Panc1 (cell line): ENCODE data around the gene SIGLEC9. TPM values are rescaled to one million over a fixed set of nuclear protein-coding genes. Genes with fewer than 3 reads are reported as not detected.
A peak's percentile ranks its signal among the peaks of the same experiment; 100 is the strongest.

Experiments used
- ATAC-seq: fragments of 200-7000 bp; cut with Tn5 transposase; 2 replicates; pipeline ENCODE4 v1.9.1; 2020; ENCODE audit warnings: mild to moderate bottlenecking, moderate library complexity
- BruUV-seq: library from RNA; stranded (reverse); fragments of 400-500 nt; replicated peaks from 2 replicates; lab custom pipeline; 2021; lab: Mats Ljungman, UMichigan
- CTCF ChIA-PET: fragments of 300-600 bp; sonication (Branson Sonifier 250); formaldehyde crosslinking; loops from one replicate; lab custom pipeline; 2022; ENCODE audit warnings: antibody characterized with exemption; lab: Charles Lee
- POLR2A ChIA-PET: fragments of 300-600 bp; sonication (Branson Sonifier 250); formaldehyde crosslinking; loops from one replicate; lab custom pipeline; 2022; ENCODE audit warnings: antibody characterized with exemption; lab: Charles Lee
- DNase-seq: peaks from one replicate; pipeline ENCODE4 v3.0.0-alpha.2; 2010; ENCODE audit warnings: low read depth, low spot score
- H3K27ac ChIP-seq: 2 replicates; pipeline ENCODE4 v1.5.1; 2011; ENCODE audit warnings: mild to moderate bottlenecking, low read length, inconsistent platforms
- H3K27me3 ChIP-seq: fragments of 200-500 bp; sonication (Bioruptor generic); 2 replicates; pipeline ENCODE4 v1.6.0; 2014; ENCODE audit warnings: low read length, inconsistent platforms; ENCODE audit not compliant: control insufficient read depth, insufficient read depth
- H3K36me3 ChIP-seq: fragments of 200-500 bp; sonication (Bioruptor generic); 2 replicates; pipeline ENCODE4 v1.5.1; 2014; ENCODE audit warnings: inconsistent platforms, mild to moderate bottlenecking, low read length, moderate library complexity; ENCODE audit not compliant: control insufficient read depth, insufficient read depth
- H3K4me1 ChIP-seq: 2 replicates; pipeline ENCODE4 v1.5.1; 2011; ENCODE audit warnings: inconsistent platforms, mild to moderate bottlenecking, low read length, moderate library complexity; ENCODE audit not compliant: control insufficient read depth, insufficient read depth
- H3K4me3 ChIP-seq, 2 experiments: 2 replicates each; pipeline ENCODE4 v1.5.1; 2011 to 2012; ENCODE audit warnings: low read depth in 2 of 2, low read length in 2 of 2, mild to moderate bottlenecking in 2 of 2, inconsistent platforms in 1 of 2, moderate library complexity in 1 of 2
- H3K9me3 ChIP-seq: fragments of 200-500 bp; sonication (Bioruptor generic); 2 replicates; pipeline ENCODE4 v1.5.1; 2014; ENCODE audit warnings: low read depth, mild to moderate bottlenecking, inconsistent platforms, low read length, moderate library complexity; ENCODE audit not compliant: control insufficient read depth, insufficient read depth
- POLR2AphosphoS5 ChIP-seq: IDR thresholded peaks from 2 replicates; pipeline ENCODE4 v1.6.1; 2012; ENCODE audit warnings: mild to moderate bottlenecking, low read depth, low read length, moderate library complexity
- SIN3A ChIP-seq: IDR thresholded peaks from 2 replicates; pipeline ENCODE4 v1.6.1; 2012; ENCODE audit warnings: low read depth, mild to moderate bottlenecking, low read length, moderate library complexity, borderline replicate concordance; ENCODE audit not compliant: insufficient read depth
- TCF7L2 ChIP-seq: IDR thresholded peaks from 2 replicates; pipeline ENCODE4 v1.6.1; 2011; ENCODE audit warnings: mild to moderate bottlenecking, low read depth, low read length, inconsistent platforms
- in situ Hi-C: cut with HindIII; loops from 2 replicates; pipeline ENCODE4 v1.10.0; 2016; ENCODE audit warnings: low sequenced_read_pairs, low pct_unique_long_range_greater_than_20kb
- intact Hi-C: fragments of 100-400 bp; cut with micrococcal nuclease; formaldehyde crosslinking; loops from one replicate; pipeline ENCODE4 v1.10.0; 2022; ENCODE audit not compliant: unreplicated experiment
- total RNA-seq: library from RNA; stranded (reverse); gene quantifications from one replicate; pipeline ENCODE4 v1.2.1, GENCODE V29; 2021; ENCODE audit not compliant: unreplicated experiment
- TF ChIP-seq, protein P1 (sequence below): fragments of 450-650 bp; IDR thresholded peaks from 2 replicates; pipeline ENCODE4 v1.5.1; 2017; ENCODE audit warnings: mild to moderate bottlenecking
- TF ChIP-seq, protein P2 (sequence below), 2 experiments: IDR thresholded peaks; 2 replicates each; pipeline ENCODE4 v1.6.1; 2011 to 2012; ENCODE audit warnings: low read depth in 2 of 2, control low read depth in 1 of 2, low read length in 1 of 2, mild to moderate bottlenecking in 1 of 2, moderate library complexity in 1 of 2; ENCODE audit not compliant: insufficient read depth in 1 of 2

The SIGLEC9 gene
- total RNA-seq, 1 experiment from 2014 or later, result not detected

DNA sequence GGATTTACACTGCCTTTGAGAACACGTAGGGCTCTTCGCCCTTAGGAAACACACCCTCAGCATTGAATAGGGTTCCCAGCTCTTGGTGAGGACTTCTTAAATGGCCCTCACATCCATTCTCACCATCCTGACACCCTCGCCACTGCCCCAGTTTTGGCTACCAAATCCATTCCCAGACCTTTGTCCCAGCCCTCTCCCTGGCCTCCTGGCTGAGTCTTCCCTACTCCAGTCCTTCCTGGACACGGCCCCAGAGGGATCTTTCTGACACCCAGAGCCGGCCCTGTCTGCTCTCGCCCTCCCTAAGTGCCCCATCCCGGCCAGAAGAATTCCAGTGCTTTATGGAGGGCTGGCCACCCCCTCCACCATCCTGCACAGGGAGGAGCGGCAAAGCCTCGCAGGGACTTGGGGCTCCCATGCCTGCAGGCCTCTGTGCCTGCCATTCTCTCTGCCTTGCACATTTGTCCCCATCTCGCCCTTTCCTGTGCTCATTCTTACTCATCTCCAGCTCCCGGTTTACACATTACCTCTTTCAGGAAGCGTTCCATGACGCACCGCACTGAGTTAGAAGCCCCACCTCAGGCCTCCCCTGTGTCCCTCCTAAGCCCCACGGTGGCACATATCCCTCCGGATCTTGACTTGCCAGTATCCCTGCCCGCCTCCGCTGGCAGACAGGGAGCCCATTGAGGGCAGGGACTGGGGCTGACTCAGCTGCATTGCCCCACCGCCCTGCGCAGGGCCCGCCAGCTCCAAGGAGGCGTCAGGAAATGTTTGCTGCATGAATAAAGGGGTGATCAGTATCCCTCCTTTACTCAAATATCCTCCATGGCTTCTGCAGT lies 31.0 kb upstream of the SIGLEC9 start:
- no peak for DNase-seq
- TF ChIP-seq, protein P1, sequence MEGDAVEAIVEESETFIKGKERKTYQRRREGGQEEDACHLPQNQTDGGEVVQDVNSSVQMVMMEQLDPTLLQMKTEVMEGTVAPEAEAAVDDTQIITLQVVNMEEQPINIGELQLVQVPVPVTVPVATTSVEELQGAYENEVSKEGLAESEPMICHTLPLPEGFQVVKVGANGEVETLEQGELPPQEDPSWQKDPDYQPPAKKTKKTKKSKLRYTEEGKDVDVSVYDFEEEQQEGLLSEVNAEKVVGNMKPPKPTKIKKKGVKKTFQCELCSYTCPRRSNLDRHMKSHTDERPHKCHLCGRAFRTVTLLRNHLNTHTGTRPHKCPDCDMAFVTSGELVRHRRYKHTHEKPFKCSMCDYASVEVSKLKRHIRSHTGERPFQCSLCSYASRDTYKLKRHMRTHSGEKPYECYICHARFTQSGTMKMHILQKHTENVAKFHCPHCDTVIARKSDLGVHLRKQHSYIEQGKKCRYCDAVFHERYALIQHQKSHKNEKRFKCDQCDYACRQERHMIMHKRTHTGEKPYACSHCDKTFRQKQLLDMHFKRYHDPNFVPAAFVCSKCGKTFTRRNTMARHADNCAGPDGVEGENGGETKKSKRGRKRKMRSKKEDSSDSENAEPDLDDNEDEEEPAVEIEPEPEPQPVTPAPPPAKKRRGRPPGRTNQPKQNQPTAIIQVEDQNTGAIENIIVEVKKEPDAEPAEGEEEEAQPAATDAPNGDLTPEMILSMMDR, result no peak
- no peak for TF ChIP-seq SIN3A
- TF ChIP-seq POLR2AphosphoS5, result no peak
- no peak for TF ChIP-seq TCF7L2
- TF ChIP-seq, protein P2, sequence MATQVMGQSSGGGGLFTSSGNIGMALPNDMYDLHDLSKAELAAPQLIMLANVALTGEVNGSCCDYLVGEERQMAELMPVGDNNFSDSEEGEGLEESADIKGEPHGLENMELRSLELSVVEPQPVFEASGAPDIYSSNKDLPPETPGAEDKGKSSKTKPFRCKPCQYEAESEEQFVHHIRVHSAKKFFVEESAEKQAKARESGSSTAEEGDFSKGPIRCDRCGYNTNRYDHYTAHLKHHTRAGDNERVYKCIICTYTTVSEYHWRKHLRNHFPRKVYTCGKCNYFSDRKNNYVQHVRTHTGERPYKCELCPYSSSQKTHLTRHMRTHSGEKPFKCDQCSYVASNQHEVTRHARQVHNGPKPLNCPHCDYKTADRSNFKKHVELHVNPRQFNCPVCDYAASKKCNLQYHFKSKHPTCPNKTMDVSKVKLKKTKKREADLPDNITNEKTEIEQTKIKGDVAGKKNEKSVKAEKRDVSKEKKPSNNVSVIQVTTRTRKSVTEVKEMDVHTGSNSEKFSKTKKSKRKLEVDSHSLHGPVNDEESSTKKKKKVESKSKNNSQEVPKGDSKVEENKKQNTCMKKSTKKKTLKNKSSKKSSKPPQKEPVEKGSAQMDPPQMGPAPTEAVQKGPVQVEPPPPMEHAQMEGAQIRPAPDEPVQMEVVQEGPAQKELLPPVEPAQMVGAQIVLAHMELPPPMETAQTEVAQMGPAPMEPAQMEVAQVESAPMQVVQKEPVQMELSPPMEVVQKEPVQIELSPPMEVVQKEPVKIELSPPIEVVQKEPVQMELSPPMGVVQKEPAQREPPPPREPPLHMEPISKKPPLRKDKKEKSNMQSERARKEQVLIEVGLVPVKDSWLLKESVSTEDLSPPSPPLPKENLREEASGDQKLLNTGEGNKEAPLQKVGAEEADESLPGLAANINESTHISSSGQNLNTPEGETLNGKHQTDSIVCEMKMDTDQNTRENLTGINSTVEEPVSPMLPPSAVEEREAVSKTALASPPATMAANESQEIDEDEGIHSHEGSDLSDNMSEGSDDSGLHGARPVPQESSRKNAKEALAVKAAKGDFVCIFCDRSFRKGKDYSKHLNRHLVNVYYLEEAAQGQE (IDR thresholded peaks at IDR 0.05; ENCODE audit: insufficient read depth in 1 of 2, low read depth in 2 of 2, low read length in 1 of 2), result no peak
- no peak for ATAC-seq
- no peak overlapping the region for H3K4me3 ChIP-seq
- intact Hi-C loops, result loop anchor here (2.0 to 10.0 kb wide), 2 partner anchors 73 to 169 kb away; no protein-coding TSS in a partner anchor
- POLR2A ChIA-PET, result no interaction called here
- no peak overlapping the region for H3K27ac ChIP-seq
- BruUV-seq, result no TSS peak
- H3K4me1 ChIP-seq, result no peaks in the 10 kb centered on the region; the same call in 1 of the 2 replicates
- no peaks in the 10 kb centered on the region for H3K36me3 ChIP-seq
- in situ Hi-C loops, result no loop called here
- H3K9me3 ChIP-seq, result no peaks in the 10 kb centered on the region
- CTCF ChIA-PET, result interaction anchor here (0.6 to 0.8 kb wide), 2 partner anchors 10 to 73 kb away, joined by 3 to 6 read pairs; no protein-coding TSS in a partner anchor
- H3K27me3 ChIP-seq, result no peaks in the 10 kb centered on the region

DNA sequence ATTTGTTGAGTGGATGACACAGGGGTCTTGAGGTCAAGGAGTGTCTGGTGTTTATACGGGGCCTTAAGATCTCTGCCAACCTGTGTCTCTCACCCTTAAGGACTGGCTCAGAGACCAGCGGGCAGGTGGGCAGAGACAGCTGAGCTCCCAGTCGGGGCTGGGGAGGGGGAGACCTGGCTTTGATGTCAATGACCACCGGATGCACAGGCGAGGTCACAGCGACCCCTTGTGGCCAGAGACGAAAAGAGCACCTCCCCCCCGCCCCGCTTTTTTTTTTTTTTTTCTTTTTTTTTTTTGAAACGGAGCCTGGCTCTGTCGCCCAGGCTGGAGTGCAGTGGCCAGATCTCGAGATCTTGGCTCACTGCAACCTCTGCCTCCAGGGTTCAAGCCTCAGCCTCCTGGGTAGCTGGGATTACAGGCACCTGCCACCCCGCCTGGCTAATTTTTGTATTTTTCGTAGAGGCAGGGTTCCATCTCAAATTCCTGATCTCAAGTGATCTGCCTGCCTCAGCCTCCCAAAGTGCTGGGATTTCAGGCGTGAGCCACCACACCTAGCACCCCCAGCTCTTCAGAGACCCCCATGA lies 29.9 kb upstream of the SIGLEC9 start:
- ATAC-seq (no peak), DNase-seq (no peak)
- no peak for TF ChIP-seq SIN3A
- TF ChIP-seq TCF7L2, result 0 out of 2 replicates have a peak, but pooled peaks have one; percentile 10
- TF ChIP-seq, protein P1, result peak; percentile 82
- in situ Hi-C loops (no loop called here), intact Hi-C loops (loop anchor here (2.0 to 10.0 kb wide), 2 partner anchors 74 to 170 kb away; no protein-coding TSS in a partner anchor)
- H3K4me3 ChIP-seq, result no peak overlapping the region
- POLR2A ChIA-PET, result no interaction called here
- H3K27me3 ChIP-seq, result no peaks in the 10 kb centered on the region
- CTCF ChIA-PET, result interaction anchor here (0.6 to 0.7 kb wide), 2 partner anchors 9 to 575 kb away, joined by 6 to 8 read pairs; no protein-coding TSS in a partner anchor
- no peaks in the 10 kb centered on the region; the same call in 1 of the 2 replicates for H3K4me1 ChIP-seq
- BruUV-seq, result no TSS peak
- no peaks in the 10 kb centered on the region for H3K9me3 ChIP-seq
- no peaks in the 10 kb centered on the region for H3K36me3 ChIP-seq
- H3K27ac ChIP-seq, result no peak overlapping the region
